Caco-2 (cell line): ENCODE results near the gene FHOD1. TPM values are rescaled to one million over a fixed set of nuclear protein-coding genes. Genes with fewer than 3 reads are reported as not detected.

Experiments
- BruUV-seq: library from RNA; stranded (reverse); fragments of 400-500 nt; replicated peaks from 2 replicates; lab custom pipeline; 2021; lab: Mats Ljungman, UMichigan
- CTCF ChIA-PET: fragments of 300-600 bp; sonication (Branson Sonifier 250); formaldehyde crosslinking; loops from one replicate; lab custom pipeline; 2022; ENCODE audit warnings: antibody characterized with exemption; lab: Charles Lee
- POLR2A ChIA-PET: fragments of 300-600 bp; sonication (Branson Sonifier 250); formaldehyde crosslinking; loops from one replicate; lab custom pipeline; 2022; ENCODE audit warnings: antibody characterized with exemption; lab: Charles Lee
- DNase-seq, 2 experiments: peaks; one replicate each; pipeline versions ENCODE4 v3.0.0 to v3.0.0-alpha.2; 2020 to 2022
- H3K27me3 ChIP-seq: replicated peaks from 2 replicates; pipeline ENCODE4 v1.6.0; 2011; ENCODE audit warnings: low read length; ENCODE audit not compliant: control insufficient read depth, insufficient read depth
- H3K36me3 ChIP-seq: 2 replicates; pipeline ENCODE4 v1.5.1; 2011; ENCODE audit warnings: low read length; ENCODE audit not compliant: control insufficient read depth, insufficient read depth
- H3K4me1 ChIP-seq: fragments of 250-450 bp; sonication (Bioruptor Pico); 2 replicates; pipeline ENCODE4 v1.5.1; 2020; ENCODE audit warnings: mild to moderate bottlenecking
- H3K4me3 ChIP-seq: 2 replicates; pipeline ENCODE4 v1.5.1; 2011; ENCODE audit warnings: low read depth, mild to moderate bottlenecking, control low read depth, low read length
- H3K9me3 ChIP-seq: fragments of 250-450 bp; sonication (Bioruptor Pico); 2 replicates; pipeline ENCODE4 v1.5.1; 2020; ENCODE audit warnings: mild to moderate bottlenecking, moderate library complexity
- H3K27ac Mint-ChIP-seq: one replicate; pipeline ENCODE4 v1.8.0; 2022; ENCODE audit warnings: mixed read lengths; ENCODE audit not compliant: unreplicated experiment
- H3K27me3 Mint-ChIP-seq: one replicate; pipeline ENCODE4 v1.8.0; 2022; ENCODE audit warnings: mixed read lengths; ENCODE audit not compliant: insufficient read depth, unreplicated experiment
- H3K36me3 Mint-ChIP-seq: one replicate; pipeline ENCODE4 v1.8.0; 2022; ENCODE audit warnings: mild to moderate bottlenecking, mixed read lengths; ENCODE audit not compliant: insufficient read depth, unreplicated experiment
- H3K4me1 Mint-ChIP-seq: one replicate; pipeline ENCODE4 v1.8.0; 2022; ENCODE audit warnings: low read depth, mixed read lengths; ENCODE audit not compliant: unreplicated experiment
- H3K4me3 Mint-ChIP-seq: one replicate; pipeline ENCODE4 v1.8.0; 2022; ENCODE audit warnings: mild to moderate bottlenecking, moderate library complexity, mixed read lengths; ENCODE audit not compliant: unreplicated experiment
- H3K9me3 Mint-ChIP-seq: one replicate; pipeline ENCODE4 v1.8.0; 2022; ENCODE audit warnings: mixed read lengths; ENCODE audit not compliant: unreplicated experiment
- CTCF ChIP-seq, 2 experiments: fragments of 200-600 bp in 1 of 2; IDR thresholded peaks; 1 replicate in 1 of 2; 2 replicates in 1 of 2; pipeline versions ENCODE4 v1.5.1 to v1.8.0; 2011 to 2022; ENCODE audit warnings: antibody characterized with exemption in 1 of 2, control low read depth in 1 of 2, inconsistent platforms in 1 of 2, low read depth in 1 of 2, low read length in 1 of 2, mild to moderate bottlenecking in 1 of 2, moderate library complexity in 1 of 2; ENCODE audit not compliant: insufficient read depth in 1 of 2, severe bottlenecking in 1 of 2, unreplicated experiment in 1 of 2
- intact Hi-C: fragments of 100-400 bp; cut with micrococcal nuclease; formaldehyde crosslinking; loops from one replicate; pipeline ENCODE4 v1.10.0; 2022; ENCODE audit not compliant: unreplicated experiment
- microRNA-seq: library from miRNA; unstranded; fragments of <30 nt; microRNA quantifications from one replicate; pipeline ENCODE4 v1.2.0, GENCODE V29; 2022
- total RNA-seq: library from RNA; stranded (reverse); gene quantifications from 2 replicates; pipeline ENCODE4 v1.2.3, GENCODE V29; 2022

The FHOD1 gene
- total RNA-seq, 1 experiment from 2014 or later, result 69.0 TPM

DNA sequence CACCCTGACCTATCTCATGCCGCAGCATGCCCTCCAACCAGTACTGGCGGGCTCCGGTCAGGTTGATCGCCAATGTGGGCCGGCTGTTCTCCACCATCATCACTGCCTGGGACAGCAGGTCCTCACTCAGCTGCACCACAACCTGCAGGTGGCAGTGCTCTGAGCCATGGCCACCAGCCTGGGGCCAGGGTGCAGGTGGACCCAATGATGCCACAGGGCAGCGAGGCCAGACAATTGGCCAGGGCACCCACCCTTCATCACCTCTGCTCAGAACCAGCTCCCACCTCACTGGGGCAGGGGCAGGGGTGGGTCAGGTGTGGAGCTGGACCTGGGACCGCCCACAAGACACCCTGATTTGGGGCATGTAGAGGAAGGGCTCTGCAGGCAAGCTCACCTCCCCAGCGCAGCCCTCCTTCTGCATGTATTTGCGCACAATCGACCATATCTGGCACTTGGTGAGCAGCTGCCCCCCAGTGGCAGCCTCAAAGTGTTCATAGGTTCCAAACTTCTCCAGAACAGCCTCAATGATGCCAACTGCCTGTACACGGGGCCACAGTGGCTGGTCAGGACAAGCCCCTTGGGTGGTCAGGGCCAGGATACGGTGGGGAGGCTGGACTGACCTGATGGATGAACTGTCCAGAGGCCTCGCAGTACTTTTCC lies 67.7 kb downstream of the FHOD1 start:
- DNase-seq, result no peak
- no TSS peak for BruUV-seq
- H3K4me3 ChIP-seq, result no peak overlapping the region
- Mint-ChIP-seq H3K4me1 (peaks cover 19% of the 10 kb centered on the region), H3K27ac (no peak overlapping the region), H3K27me3 (no peaks in the 10 kb centered on the region), H3K4me3 (peak overlapping the region; percentile 74), H3K9me3 (no peaks in the 10 kb centered on the region), H3K36me3 (peaks cover 23% of the 10 kb centered on the region)
- H3K36me3 ChIP-seq, result no peaks in the 10 kb centered on the region
- intact Hi-C loops, result no loop called here
- no peak for TF ChIP-seq CTCF (IDR thresholded peaks at IDR 0.05; ENCODE audit: insufficient read depth in 1 of 2, low read depth in 1 of 2, low read length in 1 of 2, severe bottlenecking in 1 of 2, unreplicated experiment in 1 of 2)
- H3K9me3 ChIP-seq, result no peaks in the 10 kb centered on the region
- ChIA-PET POLR2A (interaction anchor here (0.5 kb wide), 1 partner anchor 9 kb away, joined by 4 read pairs; the partner anchor contains the start of gene NOL3), CTCF (interaction anchor here (1.2 kb wide), 1 partner anchor 9 kb away, joined by 4 read pairs; the partner anchor contains the start of gene NOL3)
- peaks cover 16% of the 10 kb centered on the region for H3K4me1 ChIP-seq
- H3K27me3 ChIP-seq, result no peaks in the 10 kb centered on the region

Small RNAs within 50 kb of the gene (microRNA-seq; reads per million reads assigned to microRNA genes)
- gene MIR328, result 9.1 reads per million, percentile 47 among the genes with 10 or more reads in this experiment

Other genes starting within 250 kb of the FHOD1 start
- 102 and 108 TPM in 2 replicates for gene CBFB, start 218.3 kb downstream of the FHOD1 start, total RNA-seq
- gene PHAF1, start 137.5 kb downstream of the FHOD1 start, total RNA-seq, result 34.4 and 38.5 TPM in 2 replicates
- 11.6 and 11.7 TPM in 2 replicates for gene B3GNT9, start 96.5 kb downstream of the FHOD1 start, total RNA-seq
- 16.8 and 18.3 TPM in 2 replicates for gene TRADD, start 87.6 kb downstream of the FHOD1 start, total RNA-seq
- 27.6 and 31.5 TPM in 2 replicates for gene FBXL8, start 87.5 kb downstream of the FHOD1 start, total RNA-seq
- gene HSF4, start 82.7 kb downstream of the FHOD1 start, total RNA-seq, result 39.4 and 52.0 TPM in 2 replicates
- 17.4 and 22.4 TPM in 2 replicates for gene NOL3, start 76.9 kb downstream of the FHOD1 start, total RNA-seq
- gene MATCAP1, start 63.5 kb downstream of the FHOD1 start, total RNA-seq, result 22.2 and 28.6 TPM in 2 replicates
- gene EXOC3L1, start 57.3 kb downstream of the FHOD1 start, total RNA-seq, result 0.61 and 0.72 TPM in 2 replicates
- gene E2F4, start 55.3 kb downstream of the FHOD1 start, total RNA-seq, result 113 and 115 TPM in 2 replicates
- gene ELMO3, start 48.4 kb downstream of the FHOD1 start, total RNA-seq, result 27.8 and 28.7 TPM in 2 replicates
- 63.8 and 69.7 TPM in 2 replicates for gene TMEM208, start 20.4 kb downstream of the FHOD1 start, total RNA-seq
- gene SLC9A5, start 1.5 kb upstream of the FHOD1 start, total RNA-seq, result 2.3 and 2.4 TPM in 2 replicates
- 91.0 and 96.4 TPM in 2 replicates for gene PLEKHG4, start 32.1 kb upstream of the FHOD1 start, total RNA-seq
- gene KCTD19, start 79.3 kb upstream of the FHOD1 start, total RNA-seq, result not detected in 2 replicates
- 0.79 TPM in 1 of 2 replicates, not detected in the other for gene LRRC36, start 79.3 kb upstream of the FHOD1 start, total RNA-seq
- 0.39 and 0.56 TPM in 2 replicates for gene TPPP3, start 146.0 kb upstream of the FHOD1 start, total RNA-seq
- gene ZDHHC1, start 169.0 kb upstream of the FHOD1 start, total RNA-seq, result 1.0 and 1.3 TPM in 2 replicates
- 11.3 and 12.3 TPM in 2 replicates for gene HSD11B2, start 183.6 kb upstream of the FHOD1 start, total RNA-seq
- 107 and 110 TPM in 2 replicates for gene ATP6V0D1, start 233.7 kb upstream of the FHOD1 start, total RNA-seq
- not detected in 2 replicates for gene AGRP, start 236.1 kb upstream of the FHOD1 start, total RNA-seq